Activated CD8-positive, alpha-beta memory T cell treated with anti-CD3 and anti-CD28 coated beads, Interleukin-2, amount 50 U/mL, for 24 hours (primary cell): Measurements from ENCODE around the gene EXOC6B.

ENCODE experiments used
- DNase-seq: peaks from one replicate; pipeline ENCODE4 v3.0.0-alpha.2; 2020; ENCODE audit errors: extremely low read depth

The EXOC6B gene

GRCh38 chr2:72738096-72738495, 87.7 kb downstream of the EXOC6B start:
- DNase-seq, result no peak

- no peak for DNase-seq
Measured at GRCh38 chr2:72734432-72734831, 91.4 kb downstream of the EXOC6B start.

GRCh38 chr2:72731116-72731515, 94.7 kb downstream of the EXOC6B start:
- DNase-seq, result no peak

- no peak for DNase-seq
Measured at GRCh38 chr2:72727356-72727755, 98.5 kb downstream of the EXOC6B start.

- no peak for DNase-seq
Measured at GRCh38 chr2:72723769-72724370, 102.0 kb downstream of the EXOC6B start.

GRCh38 chr2:72722492-72723070, 103.3 kb downstream of the EXOC6B start:
- DNase-seq, result no peak

- no peak for DNase-seq
Measured at GRCh38 chr2:72719416-72719815, 106.4 kb downstream of the EXOC6B start.

- no peak for DNase-seq
Measured at GRCh38 chr2:72718876-72719275, 107.0 kb downstream of the EXOC6B start.

- DNase-seq, result no peak
Measured at GRCh38 chr2:72716601-72717000, 109.2 kb downstream of the EXOC6B start.

GRCh38 chr2:72713857-72714256, 112.0 kb downstream of the EXOC6B start:
- DNase-seq, result no peak

- DNase-seq, result no peak
Measured at GRCh38 chr2:72712977-72713376, 112.9 kb downstream of the EXOC6B start.

- DNase-seq, result no peak
Measured at GRCh38 chr2:72712304-72712703, 113.5 kb downstream of the EXOC6B start.

GRCh38 chr2:72710418-72711152, 115.2 kb downstream of the EXOC6B start:
- DNase-seq, result no peak

GRCh38 chr2:72708236-72708635, 117.6 kb downstream of the EXOC6B start:
- no peak for DNase-seq

- DNase-seq, result no peak
Measured at GRCh38 chr2:72698300-72698699, 127.5 kb downstream of the EXOC6B start.

GRCh38 chr2:72696559-72696958, 129.3 kb downstream of the EXOC6B start:
- DNase-seq, result no peak

- DNase-seq, result no peak
Measured at GRCh38 chr2:72695676-72696075, 130.2 kb downstream of the EXOC6B start.

GRCh38 chr2:72694715-72695496, 130.9 kb downstream of the EXOC6B start:
- DNase-seq, result no peak

- no peak for DNase-seq
Measured at GRCh38 chr2:72689579-72690195, 136.1 kb downstream of the EXOC6B start.

- DNase-seq, result no peak
Measured at GRCh38 chr2:72685638-72686213, 140.1 kb downstream of the EXOC6B start.

GRCh38 chr2:72682061-72682460, 143.8 kb downstream of the EXOC6B start:
- no peak for DNase-seq
